Measurements from ENCODE around the gene BCKDHB. TPM values are rescaled to one million over a fixed set of nuclear protein-coding genes. Genes with fewer than 3 reads are reported as not detected.

The BCKDHB gene
- total RNA-seq, 1 donor from 2014 or later, result 28.4 TPM

DNA sequence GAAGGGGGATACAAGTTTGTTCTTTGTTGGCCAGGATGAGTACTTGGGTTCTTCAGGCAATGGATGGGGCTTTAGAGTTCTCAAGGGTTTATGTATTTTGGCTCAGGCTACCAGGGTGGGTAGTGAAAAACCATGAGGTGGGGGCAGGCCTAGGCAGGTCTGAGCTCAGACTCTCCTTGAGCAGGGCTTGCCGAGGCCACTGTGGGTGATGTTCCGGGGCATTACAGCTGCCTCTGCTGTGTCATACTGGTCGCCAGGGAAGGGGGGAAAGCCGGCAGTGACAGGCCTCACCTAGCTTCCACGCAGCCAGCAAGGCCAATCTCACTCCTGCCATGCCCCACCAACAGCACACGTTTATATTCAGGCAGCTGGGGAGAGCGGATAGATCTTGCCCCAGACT is 79.6 kb downstream of the BCKDHB start:
- TF ChIP-seq, protein P1, sequence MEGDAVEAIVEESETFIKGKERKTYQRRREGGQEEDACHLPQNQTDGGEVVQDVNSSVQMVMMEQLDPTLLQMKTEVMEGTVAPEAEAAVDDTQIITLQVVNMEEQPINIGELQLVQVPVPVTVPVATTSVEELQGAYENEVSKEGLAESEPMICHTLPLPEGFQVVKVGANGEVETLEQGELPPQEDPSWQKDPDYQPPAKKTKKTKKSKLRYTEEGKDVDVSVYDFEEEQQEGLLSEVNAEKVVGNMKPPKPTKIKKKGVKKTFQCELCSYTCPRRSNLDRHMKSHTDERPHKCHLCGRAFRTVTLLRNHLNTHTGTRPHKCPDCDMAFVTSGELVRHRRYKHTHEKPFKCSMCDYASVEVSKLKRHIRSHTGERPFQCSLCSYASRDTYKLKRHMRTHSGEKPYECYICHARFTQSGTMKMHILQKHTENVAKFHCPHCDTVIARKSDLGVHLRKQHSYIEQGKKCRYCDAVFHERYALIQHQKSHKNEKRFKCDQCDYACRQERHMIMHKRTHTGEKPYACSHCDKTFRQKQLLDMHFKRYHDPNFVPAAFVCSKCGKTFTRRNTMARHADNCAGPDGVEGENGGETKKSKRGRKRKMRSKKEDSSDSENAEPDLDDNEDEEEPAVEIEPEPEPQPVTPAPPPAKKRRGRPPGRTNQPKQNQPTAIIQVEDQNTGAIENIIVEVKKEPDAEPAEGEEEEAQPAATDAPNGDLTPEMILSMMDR (IDR thresholded peaks at IDR 0.05; ENCODE audit: unreplicated experiment), result no peak
- peaks cover 21% of the 10 kb centered on the region for H3K9me3 Mint-ChIP-seq
- DNase-seq (ENCODE audit: low spot score in 2 of 2, unreplicated experiment in 2 of 2), result no peak
- no peak overlapping the region for H3K27ac Mint-ChIP-seq
- no peak overlapping the region for H3K4me3 Mint-ChIP-seq
- H3K36me3 Mint-ChIP-seq, result peaks cover 15% of the 10 kb centered on the region
- no peaks in the 10 kb centered on the region for H3K4me1 Mint-ChIP-seq
- no peaks in the 10 kb centered on the region for H3K27me3 Mint-ChIP-seq (ENCODE audit: low read depth)

DNA sequence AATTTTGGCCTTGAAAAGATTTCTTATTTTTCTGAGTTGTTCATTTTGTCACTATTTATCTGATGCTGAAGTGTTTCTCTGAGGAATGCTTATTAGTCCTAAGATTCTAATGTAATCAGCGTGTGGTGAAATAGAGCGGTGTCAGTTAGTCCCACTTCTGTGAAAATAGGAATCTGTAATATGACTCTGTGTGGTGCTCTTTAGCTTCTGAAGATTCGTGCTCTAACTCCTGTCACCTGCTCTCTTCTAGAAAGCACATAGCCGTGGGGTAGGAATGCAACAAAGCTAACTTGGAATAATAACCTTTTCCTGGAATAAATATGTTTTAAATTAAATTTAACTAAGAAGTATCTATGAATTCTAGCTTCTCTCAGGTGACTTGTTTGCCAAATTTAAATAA is 90.4 kb downstream of the BCKDHB start:
- no peak overlapping the region for H3K27ac Mint-ChIP-seq
- H3K27me3 Mint-ChIP-seq (ENCODE audit: low read depth), result no peaks in the 10 kb centered on the region
- H3K4me3 Mint-ChIP-seq, result no peak overlapping the region
- H3K4me1 Mint-ChIP-seq, result no peaks in the 10 kb centered on the region
- H3K36me3 Mint-ChIP-seq, result peaks cover 3% of the 10 kb centered on the region
- TF ChIP-seq, protein P1 (IDR thresholded peaks at IDR 0.05; ENCODE audit: unreplicated experiment), result no peak
- no peak for DNase-seq (ENCODE audit: low spot score in 2 of 2, unreplicated experiment in 2 of 2)
- no peaks in the 10 kb centered on the region for H3K9me3 Mint-ChIP-seq

DNA sequence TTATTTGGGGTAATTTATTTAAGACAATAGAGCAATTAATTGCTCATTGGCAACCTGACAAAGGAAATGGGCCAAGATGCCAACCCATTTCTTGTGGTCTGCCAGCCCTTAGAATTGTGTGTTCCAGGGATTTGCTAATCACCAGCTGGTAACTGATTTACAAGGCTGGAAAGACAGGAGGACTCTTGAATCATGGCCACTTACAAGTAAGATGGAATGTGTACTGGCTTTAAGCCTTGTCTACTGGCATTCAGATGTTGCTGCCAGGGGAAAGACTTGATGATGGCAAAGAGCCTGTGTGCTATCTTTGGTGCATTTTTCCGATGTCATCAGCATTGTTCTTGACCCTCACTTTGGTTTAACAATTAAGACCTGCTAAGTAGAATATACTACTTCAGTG is 91.0 kb downstream of the BCKDHB start:
- Mint-ChIP-seq H3K27me3 (ENCODE audit: low read depth) (no peaks in the 10 kb centered on the region), H3K9me3 (no peaks in the 10 kb centered on the region), H3K36me3 (peaks cover 3% of the 10 kb centered on the region), H3K4me3 (no peak overlapping the region), H3K27ac (no peak overlapping the region), H3K4me1 (no peaks in the 10 kb centered on the region)
- DNase-seq (ENCODE audit: low spot score in 2 of 2, unreplicated experiment in 2 of 2), result no peak
- TF ChIP-seq, protein P1 (IDR thresholded peaks at IDR 0.05; ENCODE audit: unreplicated experiment), result no peak

DNA sequence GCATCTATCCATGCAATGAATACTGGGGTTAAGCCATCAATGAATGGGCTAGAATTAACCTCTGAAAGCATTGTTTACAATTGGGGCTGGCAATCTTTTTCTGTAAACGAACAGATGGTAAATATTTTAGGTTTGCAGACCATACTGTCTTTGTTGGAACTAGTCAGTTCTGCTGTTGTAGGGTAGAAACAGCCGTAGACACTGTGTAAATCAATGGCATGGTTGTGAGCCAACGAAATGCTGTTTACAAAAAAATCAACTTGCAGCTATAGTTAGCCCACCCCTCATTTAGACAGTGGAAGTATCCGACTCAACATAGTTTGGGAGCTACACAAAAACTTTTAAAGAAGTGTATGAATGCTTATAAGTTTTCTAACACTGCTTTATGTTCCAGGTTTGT is 91.5 kb downstream of the BCKDHB start:
- Mint-ChIP-seq H3K4me1 (no peaks in the 10 kb centered on the region), H3K27me3 (ENCODE audit: low read depth) (no peaks in the 10 kb centered on the region), H3K4me3 (no peak overlapping the region), H3K27ac (no peak overlapping the region), H3K9me3 (no peaks in the 10 kb centered on the region), H3K36me3 (peaks cover 3% of the 10 kb centered on the region)
- TF ChIP-seq, protein P1 (IDR thresholded peaks at IDR 0.05; ENCODE audit: unreplicated experiment), result no peak
- DNase-seq (ENCODE audit: low spot score in 2 of 2, unreplicated experiment in 2 of 2), result no peak

DNA sequence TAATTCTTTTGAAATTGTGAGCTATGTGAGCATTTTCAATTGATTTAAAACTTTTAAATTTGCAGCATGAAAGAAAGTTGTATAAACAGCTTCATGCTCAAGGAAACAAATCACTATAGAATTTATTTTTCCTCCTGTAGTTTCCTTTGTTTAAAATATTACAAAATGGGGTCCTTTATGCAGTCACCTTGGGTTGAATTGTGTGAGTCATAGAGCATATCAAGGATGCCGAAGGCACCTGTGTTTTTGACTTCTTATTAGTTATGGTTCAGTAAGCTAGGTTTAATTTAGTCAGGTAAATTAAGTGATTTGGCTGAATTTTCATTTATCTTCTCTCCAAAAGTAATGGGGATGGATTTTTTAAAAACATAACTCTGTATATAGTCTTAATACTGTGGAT is 96.8 kb downstream of the BCKDHB start:
- TF ChIP-seq, protein P1 (IDR thresholded peaks at IDR 0.05; ENCODE audit: unreplicated experiment), result no peak
- Mint-ChIP-seq H3K4me1 (no peaks in the 10 kb centered on the region), H3K4me3 (no peak overlapping the region), H3K27ac (no peak overlapping the region), H3K36me3 (peaks cover 4% of the 10 kb centered on the region), H3K27me3 (ENCODE audit: low read depth) (no peaks in the 10 kb centered on the region), H3K9me3 (no peaks in the 10 kb centered on the region)
- no peak for DNase-seq (ENCODE audit: low spot score in 2 of 2, unreplicated experiment in 2 of 2)

DNA sequence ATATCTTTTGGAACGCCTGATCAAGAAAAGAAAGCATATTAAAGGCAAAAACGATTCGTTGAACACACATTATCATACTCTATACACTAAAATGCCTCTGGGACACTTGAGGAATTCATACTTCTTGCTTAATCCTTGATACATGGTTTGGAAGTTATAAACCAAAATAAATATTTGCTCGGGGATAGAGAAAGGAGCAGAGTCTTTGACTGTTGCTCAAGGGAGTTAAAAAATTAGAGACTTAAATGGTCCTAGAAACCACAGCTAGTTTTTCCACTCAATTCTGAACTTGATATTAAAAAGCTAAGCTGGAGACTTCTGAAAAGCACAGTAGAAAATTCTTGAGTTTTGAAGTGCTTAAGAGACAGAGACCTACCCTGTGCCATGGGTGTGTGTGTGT is 98.9 kb downstream of the BCKDHB start:
- Mint-ChIP-seq H3K4me1 (peaks cover 5% of the 10 kb centered on the region), H3K27ac (no peak overlapping the region), H3K4me3 (no peak overlapping the region), H3K27me3 (ENCODE audit: low read depth) (no peaks in the 10 kb centered on the region), H3K9me3 (no peaks in the 10 kb centered on the region), H3K36me3 (peaks cover 4% of the 10 kb centered on the region)
- TF ChIP-seq, protein P1 (IDR thresholded peaks at IDR 0.05; ENCODE audit: unreplicated experiment), result no peak
- DNase-seq (ENCODE audit: low spot score in 2 of 2, unreplicated experiment in 2 of 2), result no peak
